Testis (tissue), 2 donors: ENCODE results near the gene SPANXN2.

Experiments
- CTCF ChIP-seq, 3 experiments: fragments of 450-650 bp in 2 of 3; fragments of 200-600 bp in 1 of 3; sonication (generic) in 1 of 3; IDR thresholded peaks; one replicate each; pipeline ENCODE4 v1.5.1; 2016 to 2019; ENCODE audit warnings: antibody characterized with exemption in 3 of 3, mild to moderate bottlenecking in 2 of 3, moderate library complexity in 1 of 3
- POLR2A ChIP-seq: fragments of 450-650 bp; IDR thresholded peaks from one replicate; pipeline ENCODE4 v1.6.1; 2017; ENCODE audit warnings: antibody characterized with exemption, mild to moderate bottlenecking, moderate library complexity

GRCh38 chrX:143663755-143664154 is 56.8 kb downstream of the SPANXN2 start:
- TF ChIP-seq CTCF (IDR thresholded peaks at IDR 0.05) (no peak), POLR2A (no peak)
